H1 (cell line): Measurements from ENCODE around the gene SIGLEC15. TPM values are rescaled to one million over a fixed set of nuclear protein-coding genes. Genes with fewer than 3 reads are reported as not detected.

Experiments
- CTCF ChIA-PET: fragments of 300-600 bp; sonication (Branson Sonifier 250); formaldehyde crosslinking; loops from one replicate; lab custom pipeline; 2021; ENCODE audit not compliant: partially characterized antibody; lab: Charles Lee
- POLR2A ChIA-PET: fragments of 300-600 bp; sonication (Branson Sonifier 250); formaldehyde crosslinking; loops from one replicate; lab custom pipeline; 2021; ENCODE audit warnings: inconsistent platforms; ENCODE audit not compliant: partially characterized antibody; lab: Charles Lee
- DNase-seq, 2 experiments: peaks; one replicate each; pipeline versions ENCODE4 v3.0.0 to v3.0.0-alpha.2; 2010 to 2022; ENCODE audit warnings: low spot score in 2 of 2, low read depth in 1 of 2, mixed read lengths in 1 of 2
- FAIRE-seq: peaks from 2 replicates; lab custom pipeline; 2011; peaks lifted over from hg19 to GRCh38; lab: Jason Lieb, UNC
- H2AFZ ChIP-seq: 2 replicates; pipeline ENCODE4 v1.8.1; 2012; ENCODE audit warnings: low read length, inconsistent platforms
- H2AK5ac ChIP-seq: 2 replicates; pipeline ENCODE4 v1.6.1; 2013; ENCODE audit warnings: low read depth, low read length
- H2BK120ac ChIP-seq: replicated peaks from 2 replicates; pipeline ENCODE3; 2013; ENCODE audit warnings: low read depth, low read length, inconsistent platforms
- H2BK12ac ChIP-seq: 2 replicates; pipeline ENCODE4 v1.6.1; 2013; ENCODE audit warnings: low read depth, low read length
- H2BK15ac ChIP-seq: 2 replicates; pipeline ENCODE4 v1.6.1; 2013; ENCODE audit warnings: low read length
- H2BK20ac ChIP-seq: 2 replicates; pipeline ENCODE4 v1.6.1; 2013; ENCODE audit warnings: low read length
- H2BK5ac ChIP-seq: 2 replicates; pipeline ENCODE4 v1.6.1; 2013; ENCODE audit warnings: low read depth, low read length
- H3K14ac ChIP-seq: 2 replicates; pipeline ENCODE4 v1.6.1; 2013; ENCODE audit warnings: inconsistent platforms; ENCODE audit not compliant: insufficient read length
- H3K18ac ChIP-seq: 2 replicates; pipeline ENCODE4 v1.6.1; 2013; ENCODE audit warnings: low read length; ENCODE audit errors: extremely low read depth
- H3K23ac ChIP-seq: 2 replicates; pipeline ENCODE4 v1.6.1; 2013; ENCODE audit warnings: inconsistent platforms; ENCODE audit not compliant: insufficient read length
- H3K23me2 ChIP-seq: 2 replicates; pipeline ENCODE4 v1.6.1; 2013; ENCODE audit warnings: low read depth, low read length
- H3K27ac ChIP-seq: 2 replicates; pipeline ENCODE4 v1.6.1; 2011; ENCODE audit warnings: low read depth, low read length, inconsistent platforms
- H3K27me3 ChIP-seq, 4 experiments: replicated peaks in 1 of 4; 1 replicate in 1 of 4; 2 replicates in 3 of 4; pipeline versions ENCODE4 v1.6.1 to v1.8.1; 2011 to 2013; ENCODE audit warnings: low read length in 3 of 4, mild to moderate bottlenecking in 3 of 4, inconsistent platforms in 2 of 4, mixed read lengths in 2 of 4, moderate library complexity in 1 of 4; ENCODE audit not compliant: control insufficient read depth in 3 of 4, insufficient read depth in 3 of 4; ENCODE audit errors: extremely low read depth in 1 of 4
- H3K36me3 ChIP-seq, 4 experiments: 2 replicates each; pipeline versions ENCODE4 v1.6.1 to v1.8.1; 2011 to 2013; ENCODE audit warnings: mild to moderate bottlenecking in 4 of 4, low read length in 3 of 4, moderate library complexity in 2 of 4, control low read depth in 1 of 4, inconsistent platforms in 1 of 4; ENCODE audit not compliant: insufficient read depth in 4 of 4, control insufficient read depth in 2 of 4
- H3K4ac ChIP-seq: replicated peaks from 2 replicates; pipeline ENCODE3; 2013; ENCODE audit warnings: low read length, low read depth, mixed read lengths, inconsistent platforms; ENCODE audit not compliant: insufficient read length
- H3K4me1 ChIP-seq, 4 experiments: replicated peaks in 1 of 4; 1 replicate in 1 of 4; 2 replicates in 3 of 4; pipeline versions ENCODE4 v1.6.1 to v1.8.1; 2011 to 2013; ENCODE audit warnings: low read length in 3 of 4, inconsistent platforms in 2 of 4, mixed read lengths in 1 of 4; ENCODE audit not compliant: insufficient read depth in 4 of 4, control insufficient read depth in 3 of 4
- H3K4me2 ChIP-seq, 2 experiments: 2 replicates each; pipeline versions ENCODE4 v1.6.1 to v1.8.1; 2011 to 2013; ENCODE audit warnings: low read depth in 2 of 2, low read length in 2 of 2, control low read depth in 1 of 2, inconsistent platforms in 1 of 2, mild to moderate bottlenecking in 1 of 2; ENCODE audit not compliant: insufficient read depth in 1 of 2
- H3K4me3 ChIP-seq, 4 experiments: fragments of 200-600, 300-600 bp in 1 of 4; sonication (generic), shearing (Covaris generic), sonication (Bioruptor Twin) in 1 of 4; 2 replicates each; pipeline versions ENCODE4 v1.5.1 to v1.8.1; 2011 to 2016; ENCODE audit warnings: low read length in 4 of 4, low read depth in 3 of 4, control low read depth in 2 of 4, inconsistent platforms in 2 of 4, mild to moderate bottlenecking in 2 of 4, mixed read lengths in 1 of 4, moderate library complexity in 1 of 4; ENCODE audit not compliant: insufficient read depth in 2 of 4; ENCODE audit errors: extremely low read depth in 1 of 4
- H3K56ac ChIP-seq: replicated peaks from 2 replicates; pipeline ENCODE3; 2013; ENCODE audit warnings: low read depth, mild to moderate bottlenecking, mixed read lengths, low read length, inconsistent platforms; ENCODE audit not compliant: insufficient read length
- H3K79me1 ChIP-seq: 2 replicates; pipeline ENCODE4 v1.6.1; 2013; ENCODE audit warnings: low read depth, low read length, control low read depth
- H3K79me2 ChIP-seq, 2 experiments: 2 replicates each; pipeline versions ENCODE4 v1.6.1 to v1.8.1; 2012 to 2013; ENCODE audit warnings: low read length in 2 of 2, mild to moderate bottlenecking in 2 of 2, inconsistent platforms in 1 of 2; ENCODE audit not compliant: insufficient read depth in 2 of 2, control insufficient read depth in 1 of 2
- H3K9ac ChIP-seq, 4 experiments: replicated peaks in 1 of 4; 1 replicate in 1 of 4; 2 replicates in 3 of 4; pipeline versions ENCODE4 v1.6.1 to v1.8.1; 2011 to 2013; ENCODE audit warnings: low read depth in 3 of 4, low read length in 3 of 4, control low read depth in 2 of 4, mild to moderate bottlenecking in 2 of 4, moderate library complexity in 2 of 4, inconsistent platforms in 1 of 4; ENCODE audit errors: extremely low read depth in 1 of 4
- H3K9me3 ChIP-seq, 2 experiments: 2 replicates each; pipeline versions ENCODE4 v1.6.1 to v1.8.1; 2012 to 2013; ENCODE audit warnings: mild to moderate bottlenecking in 2 of 2, moderate library complexity in 2 of 2, control low read depth in 1 of 2, inconsistent platforms in 1 of 2, low read depth in 1 of 2, low read length in 1 of 2, mixed read lengths in 1 of 2; ENCODE audit not compliant: insufficient read depth in 2 of 2
- H4K20me1 ChIP-seq, 2 experiments: replicated peaks in 1 of 2; 2 replicates each; pipeline versions ENCODE3 to v1.8.1; 2011 to 2013; ENCODE audit warnings: inconsistent platforms in 2 of 2, low read length in 2 of 2, mild to moderate bottlenecking in 1 of 2; ENCODE audit not compliant: insufficient read depth in 2 of 2, control insufficient read depth in 1 of 2
- H4K5ac ChIP-seq: 2 replicates; pipeline ENCODE4 v1.6.1; 2013; ENCODE audit warnings: low read length, low read depth, mixed read lengths, inconsistent platforms; ENCODE audit not compliant: insufficient read length
- H4K8ac ChIP-seq: 2 replicates; pipeline ENCODE4 v1.8.0; 2013; ENCODE audit warnings: mild to moderate bottlenecking, moderate library complexity, low read length, inconsistent platforms; ENCODE audit not compliant: insufficient read depth; ENCODE audit errors: extremely low read depth
- H4K91ac ChIP-seq: replicated peaks from 2 replicates; pipeline ENCODE3; 2013; ENCODE audit warnings: low read length, mixed read lengths, inconsistent platforms; ENCODE audit not compliant: insufficient read length
- CHD1 ChIP-seq: IDR thresholded peaks from 2 replicates; pipeline ENCODE4 v1.6.1; 2012; ENCODE audit warnings: low read depth, low read length, improper control_type of control experiment
- JUN ChIP-seq: IDR thresholded peaks from 2 replicates; pipeline ENCODE4 v1.6.1; 2011; ENCODE audit warnings: low read depth, mild to moderate bottlenecking, improper control_type of control experiment, low read length
- KDM4A ChIP-seq: IDR thresholded peaks from one replicate; pipeline ENCODE4 v1.7.1; 2012; ENCODE audit warnings: low read depth, mild to moderate bottlenecking, moderate library complexity, low read length, inconsistent platforms; ENCODE audit not compliant: severe bottlenecking
- KDM5A ChIP-seq: fragments of 200-600 bp; IDR thresholded peaks from 2 replicates; pipeline ENCODE4 v1.7.1; 2012; ENCODE audit warnings: mild to moderate bottlenecking, low read length, inconsistent platforms, mixed read lengths
- SAP30 ChIP-seq: fragments of 300-600 bp; sonication (generic); IDR thresholded peaks from 2 replicates; pipeline ENCODE4 v1.7.1; 2012; ENCODE audit warnings: low read length, moderate library complexity, mild to moderate bottlenecking, inconsistent platforms; ENCODE audit not compliant: insufficient read depth, insufficient replicate concordance
- WGBS, 2 experiments: shearing (Covaris generic) in 1 of 2; methylation state at CpG; one replicate each; pipeline versions ENCODE4 v1.1.6 to v1.1.7; 2013 to 2015; ENCODE audit warnings: low lambda C conversion rate in 2 of 2, mixed read lengths in 2 of 2, inconsistent platforms in 1 of 2, low coverage in 1 of 2, missing lambda C conversion rate in 1 of 2; ENCODE audit not compliant: insufficient replicate concordance in 2 of 2, insufficient coverage in 1 of 2, insufficient read length in 1 of 2; ENCODE audit errors: extremely low coverage in 1 of 2, missing lambda C conversion rate in 1 of 2; 5-methylcytosine and 5-hydroxymethylcytosine counted together
- polyA plus RNA-seq, 7 experiments: library from polyadenylated mRNA; depleted of rRNA in 3 of 7; stranded (reverse) in 5 of 7; unstranded in 2 of 7; fragments of >200 nt in 5 of 7; fragments of 200-250 nt in 2 of 7; gene quantifications; 1 replicate in 5 of 7; 2 replicates in 1 of 7; 4 replicates in 1 of 7; pipeline versions ENCODE4 v1.2.1 to v1.2.3, GENCODE V29; 2011 to 2013; ENCODE audit warnings: missing spikeins in 2 of 7, mixed read lengths in 2 of 7
- total RNA-seq: library from RNA; stranded (reverse); fragmentation: NEBNext Ultra II Directional; extraction: Animal tissue kit (Norgen Biotek cat#: 25700); gene quantifications from 2 replicates; pipeline ENCODE4 v1.2.1, GENCODE V29; 2021
- TF ChIP-seq, protein P1 (sequence below): IDR thresholded peaks from 2 replicates; pipeline ENCODE4 v1.6.1; 2011; ENCODE audit warnings: low read depth, mild to moderate bottlenecking, low read length; ENCODE audit not compliant: insufficient read depth
- TF ChIP-seq, protein P2 (sequence below), 3 experiments: IDR thresholded peaks; 1 replicate in 2 of 3; 2 replicates in 1 of 3; pipeline versions ENCODE4 v1.5.1 to v1.6.1; 2011; ENCODE audit warnings: low read length in 3 of 3, mild to moderate bottlenecking in 3 of 3, inconsistent platforms in 2 of 3, low read depth in 1 of 3, moderate library complexity in 1 of 3; ENCODE audit not compliant: insufficient read depth in 1 of 3; ENCODE audit errors: control extremely low read depth in 1 of 3

The SIGLEC15 gene
- total and polyA plus RNA-seq, 2 of the 8 experiments (the other 6 are each of a cell fraction or from before 2014, with no cell fraction given), result 0.20 to 0.37 TPM

DNA sequence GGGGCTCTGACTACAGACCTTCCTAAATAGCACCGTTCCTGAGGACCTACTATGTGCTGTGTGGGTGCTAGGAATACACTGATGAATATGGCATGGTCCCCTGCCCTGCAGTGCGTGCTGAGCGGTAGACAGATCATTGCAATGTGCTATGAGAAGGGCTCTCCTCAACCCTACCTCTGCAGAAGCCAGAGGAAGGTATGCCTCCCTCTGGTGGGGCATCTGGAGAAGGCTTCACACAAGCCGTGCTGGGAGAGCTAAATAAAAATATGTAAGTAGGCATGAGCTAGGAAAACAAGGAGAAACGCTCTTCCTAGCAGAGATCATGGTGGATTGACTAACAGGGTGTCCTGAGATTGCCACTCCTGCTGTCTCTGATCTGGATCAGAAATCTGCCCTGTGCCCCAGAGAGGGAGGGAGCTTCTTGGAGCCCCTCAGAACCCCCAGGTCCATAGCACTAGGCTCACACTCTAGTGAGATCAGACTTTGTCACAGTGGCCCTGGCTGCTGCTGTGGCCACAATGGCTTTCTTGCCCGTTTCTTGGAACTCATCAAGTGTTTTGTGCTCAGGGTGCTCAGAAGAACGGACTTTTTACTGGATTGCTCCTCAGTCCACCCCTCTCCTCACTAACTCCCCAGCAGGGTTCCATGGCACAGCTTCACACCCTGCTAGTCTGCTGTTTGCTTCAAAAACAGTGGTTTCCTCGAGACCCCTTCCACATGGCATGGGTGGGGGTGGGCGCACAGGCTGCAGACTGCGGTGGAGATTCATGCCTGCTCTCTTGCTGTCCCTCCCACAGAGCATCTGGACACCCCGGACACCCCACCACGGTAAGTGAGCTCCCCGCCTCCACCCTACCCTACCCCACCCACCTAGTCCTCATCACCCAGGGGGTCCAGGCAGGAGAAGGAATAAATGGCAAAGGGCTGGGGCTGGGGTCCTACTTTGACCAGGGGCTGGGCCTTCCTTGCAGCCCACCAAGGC, 14.2 kb downstream of the SIGLEC15 start:
- H3K56ac ChIP-seq, result no peak overlapping the region
- TF ChIP-seq CHD1, result no peak
- TF ChIP-seq KDM4A, result no peak
- TF ChIP-seq JUN, result no peak
- TF ChIP-seq KDM5A, result no peak
- TF ChIP-seq, protein P1, sequence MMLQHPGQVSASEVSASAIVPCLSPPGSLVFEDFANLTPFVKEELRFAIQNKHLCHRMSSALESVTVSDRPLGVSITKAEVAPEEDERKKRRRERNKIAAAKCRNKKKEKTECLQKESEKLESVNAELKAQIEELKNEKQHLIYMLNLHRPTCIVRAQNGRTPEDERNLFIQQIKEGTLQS, result no peak
- no peak for TF ChIP-seq SAP30
- TF ChIP-seq, protein P2, sequence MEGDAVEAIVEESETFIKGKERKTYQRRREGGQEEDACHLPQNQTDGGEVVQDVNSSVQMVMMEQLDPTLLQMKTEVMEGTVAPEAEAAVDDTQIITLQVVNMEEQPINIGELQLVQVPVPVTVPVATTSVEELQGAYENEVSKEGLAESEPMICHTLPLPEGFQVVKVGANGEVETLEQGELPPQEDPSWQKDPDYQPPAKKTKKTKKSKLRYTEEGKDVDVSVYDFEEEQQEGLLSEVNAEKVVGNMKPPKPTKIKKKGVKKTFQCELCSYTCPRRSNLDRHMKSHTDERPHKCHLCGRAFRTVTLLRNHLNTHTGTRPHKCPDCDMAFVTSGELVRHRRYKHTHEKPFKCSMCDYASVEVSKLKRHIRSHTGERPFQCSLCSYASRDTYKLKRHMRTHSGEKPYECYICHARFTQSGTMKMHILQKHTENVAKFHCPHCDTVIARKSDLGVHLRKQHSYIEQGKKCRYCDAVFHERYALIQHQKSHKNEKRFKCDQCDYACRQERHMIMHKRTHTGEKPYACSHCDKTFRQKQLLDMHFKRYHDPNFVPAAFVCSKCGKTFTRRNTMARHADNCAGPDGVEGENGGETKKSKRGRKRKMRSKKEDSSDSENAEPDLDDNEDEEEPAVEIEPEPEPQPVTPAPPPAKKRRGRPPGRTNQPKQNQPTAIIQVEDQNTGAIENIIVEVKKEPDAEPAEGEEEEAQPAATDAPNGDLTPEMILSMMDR (IDR thresholded peaks at IDR 0.05; ENCODE audit: control extremely low read depth in 1 of 3, insufficient read depth in 1 of 3, low read depth in 1 of 3, low read length in 3 of 3), result peak; percentile 50 to 79 (median 78)

More for the DNA sequence above, 14.2 kb downstream of the SIGLEC15 start:
- no peak overlapping the region for H2BK20ac ChIP-seq
- H4K8ac ChIP-seq, result no peak overlapping the region; the same call in 1 of the 2 replicates
- ChIA-PET POLR2A (interaction anchor here (0.8 kb wide), 1 partner anchor 9 kb away, joined by 3 read pairs; no protein-coding TSS in a partner anchor), CTCF (interaction anchor here (0.6 to 4.4 kb wide), 30 partner anchors 9 to 245 kb away, joined by 3 to 40 read pairs (median 5); partner anchors contain the start of gene SLC14A1)
- no peak overlapping the region for H3K27ac ChIP-seq
- no peak overlapping the region for H3K18ac ChIP-seq
- DNase-seq, result peak in 1 of 2 experiments; percentile 52
- no peak overlapping the region for H2BK12ac ChIP-seq
- H2BK120ac ChIP-seq, result no peak overlapping the region
- H3K27me3 ChIP-seq, result peaks cover 8 to 32% (median 25%) of the 10 kb centered on the region in 4 experiments
- peak; percentile 77 for FAIRE-seq
- H2BK5ac ChIP-seq, result no peak overlapping the region
- H4K20me1 ChIP-seq, result no peaks in the 10 kb centered on the region
- H3K23me2 ChIP-seq, result peaks cover 4% of the 10 kb centered on the region; the same call in 1 of the 2 replicates
- H3K4me1 ChIP-seq, result peaks cover 6 to 19% (median 10%) of the 10 kb centered on the region in 4 experiments
- H3K79me1 ChIP-seq, result no peaks in the 10 kb centered on the region
- no peak overlapping the region for H3K4me2 ChIP-seq
- no peaks in the 10 kb centered on the region for H3K79me2 ChIP-seq
- H3K4ac ChIP-seq, result no peak overlapping the region
- H3K9me3 ChIP-seq, result no peaks in the 10 kb centered on the region
- H2AK5ac ChIP-seq, result no peak overlapping the region
- H3K4me3 ChIP-seq, result no peak overlapping the region
- no peak overlapping the region for H2BK15ac ChIP-seq
- H4K91ac ChIP-seq, result no peak overlapping the region
- H3K36me3 ChIP-seq, result no peaks in the 10 kb centered on the region
- WGBS, 2 experiments, result 85% methylated on average over 12 of the region's 13 CpGs; no CpG with 5 or more reads in 1 of the 2 experiments
- no peak overlapping the region for H4K5ac ChIP-seq
- H3K14ac ChIP-seq, result no peak overlapping the region
- H2AFZ ChIP-seq, result no peak overlapping the region
- H3K9ac ChIP-seq, result no peak overlapping the region
- H3K23ac ChIP-seq, result no peak overlapping the region
